DMS153 treated with DMSO at 0.1 percent for 48 hours (cell line): ENCODE measurements around the gene MMGT1.
"Not testable (repeated sequence)": the region's sequence is repeated elsewhere in the genome, so short reads cannot be mapped to it uniquely, and the experiment has no call there.

Experiments
- DNase-seq: peaks from one replicate; lab custom pipeline; 2025; ENCODE audit not compliant: unreplicated experiment; lab: John Stamatoyannopoulos, UW

Gene MMGT1

DNA sequence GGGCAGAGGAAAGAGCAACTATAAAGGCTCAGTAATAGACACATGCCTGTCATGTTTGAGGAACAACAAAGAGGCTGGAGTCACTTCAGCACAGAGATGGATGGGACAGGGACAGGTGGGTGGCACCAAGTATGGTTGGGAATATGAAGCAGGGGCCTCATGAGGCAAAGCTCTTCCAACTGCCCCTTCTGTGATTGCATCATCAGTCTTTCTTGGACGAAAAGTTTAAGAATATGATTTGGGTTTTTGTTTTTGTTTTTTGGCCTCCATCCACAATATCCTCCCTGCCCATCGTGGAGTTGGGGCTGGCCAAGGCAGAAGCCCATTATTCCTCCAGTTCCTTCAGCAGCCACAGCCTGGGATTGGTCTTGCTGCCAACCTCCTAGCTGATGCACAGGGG, 45.9 kb downstream of the MMGT1 start:
- DNase-seq: no peak

DNA sequence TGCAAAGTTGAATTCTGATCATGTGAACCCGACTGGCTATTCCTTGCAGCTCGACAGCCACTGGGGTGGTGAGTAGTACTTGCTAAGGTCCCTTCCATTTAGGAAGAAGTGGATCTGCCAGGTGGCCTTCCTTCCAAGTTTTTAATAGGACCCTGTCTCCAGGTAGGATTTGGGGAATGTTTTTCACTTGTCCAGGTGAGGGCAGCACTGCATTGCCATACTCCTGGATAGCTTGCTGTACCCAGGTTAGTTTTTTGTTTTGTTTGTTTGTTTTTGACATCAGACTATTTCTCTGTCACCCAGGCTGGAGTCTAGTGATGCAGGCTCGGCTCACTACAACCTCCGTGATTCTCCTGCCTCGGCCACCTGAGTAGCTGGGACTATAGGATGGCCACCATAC, 50.4 kb downstream of the MMGT1 start:
- DNase-seq: no peak

DNA sequence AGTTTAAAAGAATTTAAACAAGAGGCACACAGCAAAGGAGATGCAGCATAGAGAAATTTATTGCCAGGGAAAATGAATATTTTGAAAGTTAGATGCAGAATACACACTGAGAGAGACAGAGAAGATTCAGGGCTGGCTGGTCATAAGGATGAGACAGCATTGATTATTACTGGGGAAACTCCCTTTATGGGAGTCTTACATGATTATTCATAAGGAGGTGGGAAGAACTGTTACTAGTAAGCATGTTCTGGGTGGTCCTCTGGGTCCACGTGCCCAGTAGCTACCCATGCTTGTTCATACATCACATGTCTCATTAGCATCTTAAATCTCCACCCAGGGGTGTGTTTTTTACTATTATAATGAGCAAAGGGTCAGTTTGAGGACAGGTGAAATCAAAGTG, 53.3 kb downstream of the MMGT1 start:
- not testable (repeated sequence) for DNase-seq

GRCh38 chrX:135914404-135914803, 59.4 kb downstream of the MMGT1 start:
- no peak for DNase-seq
